GM21526 (cell line): Measurements from ENCODE around the gene HFM1.
"Not testable (repeated sequence)": the region's sequence is repeated elsewhere in the genome, so short reads cannot be mapped to it uniquely, and the experiment has no call there.

ENCODE experiments used
- ATAC-seq: cut with Tn5 transposase; IDR thresholded peaks from one replicate; pipeline ENCODE4 v1.9.1; 2021; ENCODE audit warnings: moderate library complexity; ENCODE audit not compliant: unreplicated experiment, low FRiP score

Gene HFM1, protein sequence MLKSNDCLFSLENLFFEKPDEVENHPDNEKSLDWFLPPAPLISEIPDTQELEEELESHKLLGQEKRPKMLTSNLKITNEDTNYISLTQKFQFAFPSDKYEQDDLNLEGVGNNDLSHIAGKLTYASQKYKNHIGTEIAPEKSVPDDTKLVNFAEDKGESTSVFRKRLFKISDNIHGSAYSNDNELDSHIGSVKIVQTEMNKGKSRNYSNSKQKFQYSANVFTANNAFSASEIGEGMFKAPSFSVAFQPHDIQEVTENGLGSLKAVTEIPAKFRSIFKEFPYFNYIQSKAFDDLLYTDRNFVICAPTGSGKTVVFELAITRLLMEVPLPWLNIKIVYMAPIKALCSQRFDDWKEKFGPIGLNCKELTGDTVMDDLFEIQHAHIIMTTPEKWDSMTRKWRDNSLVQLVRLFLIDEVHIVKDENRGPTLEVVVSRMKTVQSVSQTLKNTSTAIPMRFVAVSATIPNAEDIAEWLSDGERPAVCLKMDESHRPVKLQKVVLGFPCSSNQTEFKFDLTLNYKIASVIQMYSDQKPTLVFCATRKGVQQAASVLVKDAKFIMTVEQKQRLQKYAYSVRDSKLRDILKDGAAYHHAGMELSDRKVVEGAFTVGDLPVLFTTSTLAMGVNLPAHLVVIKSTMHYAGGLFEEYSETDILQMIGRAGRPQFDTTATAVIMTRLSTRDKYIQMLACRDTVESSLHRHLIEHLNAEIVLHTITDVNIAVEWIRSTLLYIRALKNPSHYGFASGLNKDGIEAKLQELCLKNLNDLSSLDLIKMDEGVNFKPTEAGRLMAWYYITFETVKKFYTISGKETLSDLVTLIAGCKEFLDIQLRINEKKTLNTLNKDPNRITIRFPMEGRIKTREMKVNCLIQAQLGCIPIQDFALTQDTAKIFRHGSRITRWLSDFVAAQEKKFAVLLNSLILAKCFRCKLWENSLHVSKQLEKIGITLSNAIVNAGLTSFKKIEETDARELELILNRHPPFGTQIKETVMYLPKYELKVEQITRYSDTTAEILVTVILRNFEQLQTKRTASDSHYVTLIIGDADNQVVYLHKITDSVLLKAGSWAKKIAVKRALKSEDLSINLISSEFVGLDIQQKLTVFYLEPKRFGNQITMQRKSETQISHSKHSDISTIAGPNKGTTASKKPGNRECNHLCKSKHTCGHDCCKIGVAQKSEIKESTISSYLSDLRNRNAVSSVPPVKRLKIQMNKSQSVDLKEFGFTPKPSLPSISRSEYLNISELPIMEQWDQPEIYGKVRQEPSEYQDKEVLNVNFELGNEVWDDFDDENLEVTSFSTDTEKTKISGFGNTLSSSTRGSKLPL (N-terminal part only)

DNA sequence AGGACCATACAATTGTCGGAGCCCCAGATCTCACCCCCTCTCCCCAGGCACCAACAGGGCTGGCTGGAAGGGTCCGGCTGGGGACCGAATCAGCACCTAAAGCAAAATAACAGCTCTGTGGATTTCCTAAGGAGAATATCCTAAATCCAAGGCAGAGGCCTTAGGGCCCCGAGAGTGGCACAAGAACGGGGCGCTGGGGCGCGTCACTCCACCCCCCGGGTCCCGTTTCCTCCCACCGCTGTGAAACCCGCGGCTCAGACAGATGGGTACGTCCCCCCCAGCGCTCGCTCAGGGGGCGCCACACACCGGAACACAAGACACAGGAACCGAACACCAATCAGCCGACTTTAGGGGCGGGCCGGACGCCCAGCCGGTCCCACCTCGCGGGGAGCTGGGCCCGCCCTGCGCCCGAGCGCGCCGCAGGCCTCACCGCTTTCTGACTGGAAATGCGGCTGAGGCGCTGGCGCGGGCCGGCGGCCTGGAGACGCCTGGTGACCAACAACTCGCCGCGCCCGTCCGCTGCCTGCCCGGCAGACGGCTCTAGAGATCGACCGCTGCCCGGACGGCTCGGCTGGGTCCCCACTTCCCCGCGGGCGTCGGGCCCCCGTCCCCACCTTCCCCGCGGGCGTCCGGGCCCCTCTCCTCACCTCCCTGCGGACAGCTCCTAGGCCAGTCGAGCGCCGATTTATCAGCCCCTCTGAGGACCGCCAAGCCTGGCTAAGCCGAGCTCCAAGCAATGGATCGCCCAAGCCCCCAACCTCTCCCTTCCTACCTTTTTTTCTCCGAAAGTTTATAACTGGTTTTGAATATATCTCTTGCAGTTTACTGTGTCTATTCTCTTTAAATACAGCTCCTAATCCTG is at the start of gene HFM1:
Gene HFM1, minus strand, starts transcription at position 687 of the 862 bp plus-strand sequence. CDS start 3,755 bp downstream, outside the sequence.
- peak; percentile 98 for ATAC-seq

DNA sequence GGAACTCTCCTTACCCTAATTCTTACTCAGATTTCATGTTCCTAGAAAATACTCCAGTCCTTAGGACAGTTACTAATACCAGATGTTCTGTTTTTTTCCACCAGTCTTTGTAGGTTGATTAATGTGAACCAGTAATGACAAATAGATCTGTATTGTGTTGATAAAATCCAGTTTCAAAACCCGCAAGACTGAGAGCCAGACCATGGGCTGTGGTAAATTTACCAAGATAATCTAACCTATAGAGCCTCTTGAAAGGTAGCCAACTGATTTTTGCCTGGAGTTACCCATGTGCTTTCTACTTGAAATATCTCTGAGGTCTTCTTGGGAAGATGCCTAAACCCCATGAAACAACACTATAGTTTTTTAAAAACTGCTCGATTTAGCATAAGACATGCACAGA is 49.5 kb upstream of the HFM1 start:
- no peak for ATAC-seq

DNA sequence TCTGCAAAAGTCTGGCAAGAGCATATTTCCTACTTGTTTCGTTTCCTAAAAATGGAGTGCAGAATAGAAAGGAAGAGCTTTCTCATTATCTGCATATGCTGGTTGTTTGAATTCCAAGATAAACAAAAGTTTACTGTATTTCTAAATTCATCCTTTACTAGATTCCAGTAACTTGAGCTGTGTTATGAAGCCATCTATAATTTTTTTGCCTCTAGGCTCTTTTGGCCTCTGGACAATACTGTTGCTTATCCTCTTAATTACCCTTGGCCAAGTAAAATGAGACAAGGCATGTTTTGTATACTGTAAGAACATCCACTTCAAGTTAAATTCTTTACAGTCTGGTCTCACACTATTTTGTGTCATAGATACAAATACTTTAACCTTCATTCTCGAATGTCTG is 45.6 kb upstream of the HFM1 start:
- no peak for ATAC-seq

DNA sequence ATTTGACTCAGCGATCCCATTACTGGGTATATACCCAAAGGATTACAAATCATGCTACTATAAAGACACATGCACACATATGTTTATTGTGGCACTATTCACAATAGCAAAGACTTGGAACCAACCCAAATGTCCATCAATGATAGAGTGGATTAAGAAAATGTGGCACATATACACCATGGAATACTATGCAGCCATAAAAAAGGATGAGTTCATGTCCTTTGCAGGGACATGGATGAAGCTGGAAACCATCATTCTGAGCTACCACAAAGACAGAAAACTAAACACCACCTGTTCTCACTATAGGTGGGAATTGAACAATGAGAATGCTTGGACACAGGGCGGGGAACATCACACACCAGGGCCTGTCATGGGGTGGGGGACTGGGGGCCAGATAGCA is 43.1 kb upstream of the HFM1 start:
- ATAC-seq, result not testable (repeated sequence)

DNA sequence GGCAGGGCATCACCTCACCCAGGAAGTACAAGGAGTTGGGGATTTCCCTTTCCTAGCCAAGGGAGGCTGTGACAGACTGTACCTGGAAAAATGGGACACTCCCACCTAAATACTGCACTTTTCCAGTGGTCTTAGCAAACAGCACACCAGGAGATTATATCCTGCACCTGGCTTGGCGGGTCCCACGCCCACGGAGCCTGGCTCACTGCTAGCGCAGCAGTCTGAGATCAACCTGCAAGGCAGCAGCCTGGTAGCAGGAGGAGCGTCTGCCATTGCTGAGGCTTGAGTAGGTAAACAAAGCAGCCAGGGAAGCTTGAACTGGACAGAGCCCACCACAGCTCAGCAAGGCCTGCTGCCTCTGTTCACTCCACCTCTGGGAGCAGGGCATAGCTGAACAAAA is 37.3 kb upstream of the HFM1 start:
- ATAC-seq, result not testable (repeated sequence)

DNA sequence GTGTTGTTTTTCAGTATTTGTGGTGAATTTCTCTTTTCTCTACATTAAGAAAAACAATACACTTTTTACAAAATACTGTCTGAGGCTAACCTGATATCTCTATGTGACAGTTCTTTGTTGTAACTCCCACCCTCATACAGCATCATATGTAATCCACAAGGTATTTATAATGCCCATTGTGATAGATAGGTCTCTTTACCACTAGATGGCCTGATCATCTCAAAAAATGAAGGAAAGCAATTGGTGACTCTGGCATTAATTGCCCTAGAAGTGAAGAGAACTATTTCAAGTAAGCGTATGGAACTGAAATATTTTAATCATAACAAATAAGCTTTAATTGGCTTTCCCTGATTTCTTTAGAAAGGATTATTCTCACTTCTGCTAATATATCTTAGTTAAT is 36.2 kb upstream of the HFM1 start:
- ATAC-seq, result no peak

DNA sequence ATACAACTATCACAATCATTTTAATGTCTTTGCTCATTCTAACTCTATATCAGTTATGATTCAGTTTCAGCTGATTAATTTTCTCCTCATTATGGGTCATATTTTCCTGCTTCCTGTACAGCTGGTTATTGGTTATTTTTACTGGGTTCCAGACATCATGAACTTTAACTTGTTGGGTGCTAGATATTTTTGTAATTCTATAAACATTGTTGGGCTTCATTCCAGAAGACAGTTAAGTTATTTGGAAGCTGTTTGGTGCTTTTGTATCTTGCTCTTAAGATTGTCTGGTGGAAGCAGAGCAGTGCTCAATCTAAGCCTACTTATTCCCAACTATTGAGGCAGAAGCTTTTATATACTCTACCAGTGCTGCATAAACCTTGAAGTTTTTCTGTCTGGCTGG is 34.4 kb upstream of the HFM1 start:
- ATAC-seq, result no peak

DNA sequence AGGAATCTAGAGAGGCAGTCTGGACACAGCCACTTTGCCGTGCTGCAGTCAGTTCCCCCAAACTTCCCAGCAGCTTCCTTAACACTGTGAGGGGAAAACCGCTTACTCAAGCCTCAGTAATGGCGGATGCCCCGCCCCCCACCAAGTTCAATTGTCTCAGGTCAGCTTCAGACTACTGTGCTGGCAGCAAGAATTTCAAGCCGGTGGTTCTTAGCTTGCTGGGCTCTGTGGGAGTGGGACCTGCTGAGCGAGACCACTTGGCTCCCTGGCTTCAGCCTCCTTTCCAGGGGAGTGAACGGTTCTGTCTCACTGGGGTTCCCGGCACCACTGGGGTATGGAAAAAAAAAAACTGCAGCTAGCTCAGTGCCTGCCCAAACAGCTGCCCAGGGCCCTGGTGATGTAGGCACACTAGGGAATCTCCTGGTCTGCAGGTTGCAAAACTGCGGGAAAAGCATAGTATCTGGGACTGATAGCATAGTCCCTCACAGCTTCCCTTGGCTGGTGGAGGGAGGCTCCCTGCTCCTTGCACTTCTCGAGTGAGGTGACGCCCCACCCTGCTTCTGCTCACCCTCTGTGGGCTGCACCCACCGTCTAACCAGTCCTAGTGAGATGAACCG is 23.7 kb upstream of the HFM1 start:
- ATAC-seq, result no peak

DNA sequence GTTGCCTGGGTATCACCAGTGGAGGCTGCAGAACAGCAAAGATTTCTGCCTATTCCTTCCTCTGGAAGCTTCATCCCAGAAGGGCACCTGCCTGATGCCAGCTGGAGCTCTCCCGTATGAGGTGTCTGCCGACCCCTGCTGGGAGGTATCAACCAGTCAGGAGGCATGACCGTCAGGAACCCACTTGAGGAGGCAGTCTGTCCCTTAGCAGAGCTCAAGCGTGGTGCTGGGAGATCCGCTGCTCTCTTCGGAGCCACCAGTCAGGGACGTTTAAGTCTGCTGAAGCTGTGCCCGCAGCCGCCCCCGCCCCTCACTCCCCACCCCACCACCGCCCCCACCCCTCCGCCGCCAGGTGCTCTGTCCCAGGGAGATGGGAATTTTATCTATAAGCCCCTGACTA is 23.1 kb upstream of the HFM1 start:
- ATAC-seq, result no peak

DNA sequence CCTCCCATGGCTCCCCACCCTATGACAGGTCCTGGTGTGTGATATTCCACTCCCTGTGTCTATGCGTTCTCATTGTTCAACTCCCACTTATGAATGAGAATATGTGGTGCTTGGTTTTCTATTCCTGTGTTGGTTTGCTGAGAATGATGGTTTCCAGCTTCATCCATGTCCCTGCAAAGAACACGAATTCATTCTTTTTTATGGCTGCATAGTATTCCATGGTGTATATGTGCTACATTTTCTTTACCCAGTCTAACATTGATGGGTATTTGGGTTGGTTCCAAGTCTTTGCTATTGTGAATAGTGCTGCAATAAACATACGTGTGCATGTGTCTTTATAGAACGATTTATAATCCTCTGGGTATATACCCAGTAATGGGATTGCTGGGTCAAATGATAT is 17.9 kb upstream of the HFM1 start:
- not testable (repeated sequence) for ATAC-seq

DNA sequence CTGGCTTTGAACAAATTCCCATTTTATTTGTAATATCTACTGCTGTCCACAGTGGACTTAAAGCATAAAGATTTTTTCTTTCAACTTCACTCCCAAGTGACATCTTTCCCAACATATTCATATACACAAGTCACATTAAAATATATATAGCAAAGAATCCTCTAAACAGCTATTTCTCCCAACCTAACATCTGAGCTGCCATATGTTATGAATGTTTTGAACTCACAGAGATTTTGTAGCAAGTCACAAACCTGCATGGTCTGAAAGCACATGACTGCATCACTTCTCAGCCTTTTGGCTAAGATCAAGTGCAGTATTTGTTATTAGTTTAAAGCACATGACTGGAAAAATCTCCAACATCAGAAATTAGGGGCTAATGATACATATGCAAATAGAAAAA is 7.7 kb upstream of the HFM1 start:
- ATAC-seq, result no peak

DNA sequence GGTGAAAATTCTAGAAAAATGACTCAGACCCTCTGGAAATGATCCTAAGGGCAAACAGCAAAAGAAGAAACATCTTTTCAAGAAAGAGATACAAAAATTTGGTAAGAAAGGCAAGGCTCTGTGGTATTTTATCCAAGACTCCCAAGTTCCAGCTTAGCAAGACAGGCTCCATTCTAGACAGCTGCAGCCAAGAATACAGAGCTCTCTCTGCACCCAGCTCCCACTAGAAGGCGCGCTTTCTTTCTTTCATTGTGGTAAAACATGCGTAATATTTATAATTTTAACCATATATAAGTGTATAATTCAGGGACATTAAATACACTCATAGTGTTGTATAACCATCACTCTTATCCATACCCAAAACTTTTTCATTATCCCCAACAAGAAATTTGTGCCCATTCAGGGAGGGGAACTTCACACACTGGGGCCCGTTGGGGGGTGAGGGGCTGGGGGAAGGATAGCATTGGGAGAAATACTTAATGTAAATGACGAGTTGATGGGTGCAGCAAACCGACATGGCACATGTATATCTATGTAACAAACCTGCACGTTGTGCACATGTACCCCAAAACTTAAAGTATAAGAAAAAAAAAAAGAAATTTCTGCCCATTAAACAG is 2.2 kb upstream of the HFM1 start:
- no peak for ATAC-seq

DNA sequence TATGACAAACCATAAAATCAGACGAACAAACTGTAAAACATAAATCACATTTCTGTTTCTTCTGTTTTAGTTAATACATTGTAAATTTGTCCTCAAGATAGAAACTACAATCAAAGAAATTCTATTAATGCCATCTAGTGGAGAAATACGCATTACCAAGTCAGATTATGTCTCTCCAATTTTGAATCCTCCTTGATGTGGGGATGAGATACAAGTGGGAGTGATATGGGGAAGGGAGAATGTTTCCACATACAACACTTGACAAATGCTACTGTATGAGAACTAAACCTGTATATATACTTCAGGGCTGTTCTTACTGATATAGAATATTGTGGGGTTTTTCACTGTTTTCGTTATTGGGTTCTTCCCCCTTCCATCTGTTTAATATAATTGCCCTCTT is 2.6 kb downstream of the HFM1 start:
- ATAC-seq, result no peak

DNA sequence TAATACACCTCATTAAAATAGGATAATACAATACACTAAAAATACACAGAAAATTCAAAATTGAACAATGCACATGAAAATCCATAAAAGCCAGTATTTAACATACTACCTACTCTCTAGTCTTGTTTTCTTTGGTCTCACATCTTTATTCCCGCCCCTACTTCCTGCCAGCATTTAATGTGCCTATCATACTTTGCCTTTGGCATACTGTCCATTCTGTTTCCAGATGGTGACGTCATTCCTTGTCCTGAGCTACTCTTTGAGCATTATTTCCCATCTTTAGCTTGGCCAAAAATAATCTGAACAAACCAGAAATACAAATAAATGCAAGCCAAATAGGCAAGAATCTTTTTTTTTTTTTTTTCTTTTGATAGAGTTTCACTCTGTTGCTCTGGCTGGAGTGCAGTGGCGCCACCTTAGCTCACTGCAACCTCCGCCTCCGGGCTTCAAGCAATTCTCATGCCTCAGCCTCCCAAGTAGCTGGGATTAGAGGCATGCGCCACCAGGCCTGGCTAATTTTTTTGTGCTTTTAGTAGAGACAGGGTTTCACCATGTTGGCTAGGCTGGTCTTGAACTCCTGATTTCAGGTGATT is 4.4 kb downstream of the HFM1 start:
- ATAC-seq, result no peak

DNA sequence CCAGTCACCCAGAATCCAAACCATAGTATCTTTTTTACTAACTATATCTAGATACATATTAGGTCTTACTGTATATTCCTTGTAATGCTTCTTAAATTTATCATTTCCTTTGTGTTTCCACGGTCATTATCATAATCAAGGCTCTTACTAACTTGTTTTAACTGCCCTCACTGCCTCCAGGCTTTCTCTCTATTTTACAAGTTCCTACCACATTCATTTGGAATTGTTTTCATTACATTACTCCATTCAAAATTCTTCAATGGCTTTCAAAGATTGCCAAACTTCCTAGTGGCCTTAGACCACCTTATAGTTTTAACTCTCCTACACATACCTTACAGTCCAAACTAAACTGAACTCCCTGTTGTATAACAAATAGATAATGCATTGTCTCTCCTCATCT is 6.3 kb downstream of the HFM1 start:
- no peak for ATAC-seq

DNA sequence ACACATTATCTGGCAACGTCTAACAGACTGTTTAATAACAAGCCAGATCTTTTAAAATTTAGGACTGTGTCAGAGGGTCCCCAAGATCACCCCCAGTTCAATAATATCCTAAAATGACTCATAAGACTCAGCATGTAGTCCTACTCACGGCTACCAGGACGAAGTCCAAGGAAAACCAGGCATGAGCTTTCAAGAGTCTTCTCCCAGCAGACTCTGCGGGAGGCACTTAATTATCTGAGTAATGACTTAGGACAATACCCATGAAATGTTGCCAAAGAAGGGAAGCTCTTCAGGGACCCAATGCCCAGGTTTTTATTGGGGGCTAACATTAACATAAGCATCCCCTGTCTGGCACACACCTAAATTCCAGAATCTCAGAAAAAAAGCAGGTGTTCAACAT is 7.0 kb downstream of the HFM1 start:
- ATAC-seq, result no peak

DNA sequence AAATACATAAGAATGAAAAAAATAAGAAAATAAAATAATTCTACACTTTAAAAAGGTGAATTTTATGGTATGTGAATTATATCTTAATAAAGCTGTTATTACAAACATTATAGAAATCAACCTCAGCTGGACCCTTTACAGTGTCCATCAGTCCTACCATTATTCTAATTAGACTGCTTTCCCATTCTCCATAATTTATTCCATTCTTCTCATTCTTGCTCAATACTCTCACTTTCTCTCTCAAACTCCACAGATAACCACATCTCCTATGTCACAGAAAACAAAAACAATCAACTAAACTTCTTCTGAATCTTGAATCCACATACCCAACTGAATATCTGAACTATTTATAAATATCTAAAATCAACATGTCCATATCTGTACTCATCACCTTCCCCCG is 11.6 kb downstream of the HFM1 start:
- no peak for ATAC-seq

DNA sequence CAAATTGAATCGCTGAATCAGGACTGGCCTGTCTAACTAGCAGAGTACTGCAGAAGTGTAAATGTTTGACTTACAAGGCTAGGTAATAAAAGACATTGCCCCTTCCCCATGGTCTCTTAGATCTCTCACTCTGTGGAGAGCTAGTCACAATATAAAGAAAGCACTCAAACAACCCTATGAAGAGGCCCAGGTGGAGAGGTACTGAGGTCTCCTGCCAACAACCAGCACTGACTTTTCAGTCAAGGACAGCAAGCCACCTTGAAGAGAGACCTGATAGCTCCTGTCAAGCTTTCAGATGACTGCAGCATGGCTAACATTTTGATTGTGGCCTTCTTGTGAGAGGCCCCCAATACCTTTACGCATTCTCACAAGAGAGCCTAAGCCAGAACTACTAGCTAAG is 18.5 kb downstream of the HFM1 start:
- no peak for ATAC-seq

DNA sequence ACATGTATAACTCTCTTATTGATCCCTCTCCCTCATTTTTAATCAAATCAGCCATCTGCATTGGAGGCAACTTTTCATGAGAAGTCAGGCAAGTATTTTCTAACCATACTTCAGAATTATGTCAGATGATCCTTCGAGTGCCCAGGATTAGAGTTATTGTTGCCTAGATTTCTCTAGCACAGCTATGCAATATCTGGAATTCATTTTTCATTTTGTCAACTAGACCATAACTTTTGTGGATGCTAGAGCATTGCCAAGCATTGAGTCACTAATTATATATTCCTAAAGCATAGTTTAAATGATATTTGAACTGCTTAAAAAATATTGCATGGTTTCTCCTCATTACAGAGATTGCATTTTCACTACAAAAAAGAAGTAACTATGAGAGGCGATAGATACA is 21.2 kb downstream of the HFM1 start:
- ATAC-seq, result no peak
